Skeletal muscle satellite cell (primary cell): Measurements from ENCODE around the gene CPA1.

ENCODE experiments used
- H3K27me3 ChIP-seq: 2 replicates; pipeline ENCODE4 v1.7.0; 2013; ENCODE audit warnings: low read length; ENCODE audit not compliant: control insufficient read depth, insufficient read depth
- H3K36me3 ChIP-seq: 2 replicates; pipeline ENCODE4 v1.7.0; 2013; ENCODE audit warnings: mild to moderate bottlenecking, control low read depth, low read length; ENCODE audit not compliant: insufficient read depth
- H3K4me1 ChIP-seq: 2 replicates; pipeline ENCODE4 v1.7.0; 2013; ENCODE audit warnings: low read length; ENCODE audit not compliant: control insufficient read depth, insufficient read depth
- H3K4me2 ChIP-seq: 2 replicates; pipeline ENCODE4 v1.7.0; 2013; ENCODE audit warnings: mild to moderate bottlenecking, low read length
- H3K4me3 ChIP-seq: 2 replicates; pipeline ENCODE4 v1.7.0; 2013; ENCODE audit warnings: low read length
- H3K9ac ChIP-seq: 2 replicates; pipeline ENCODE4 v1.7.0; 2013; ENCODE audit warnings: mild to moderate bottlenecking, low read depth, low read length, moderate library complexity
- H3K9me3 ChIP-seq: replicated peaks from 2 replicates; pipeline ENCODE4 v1.7.0; 2013; ENCODE audit warnings: mild to moderate bottlenecking, control low read depth, low read length

Gene CPA1

DNA sequence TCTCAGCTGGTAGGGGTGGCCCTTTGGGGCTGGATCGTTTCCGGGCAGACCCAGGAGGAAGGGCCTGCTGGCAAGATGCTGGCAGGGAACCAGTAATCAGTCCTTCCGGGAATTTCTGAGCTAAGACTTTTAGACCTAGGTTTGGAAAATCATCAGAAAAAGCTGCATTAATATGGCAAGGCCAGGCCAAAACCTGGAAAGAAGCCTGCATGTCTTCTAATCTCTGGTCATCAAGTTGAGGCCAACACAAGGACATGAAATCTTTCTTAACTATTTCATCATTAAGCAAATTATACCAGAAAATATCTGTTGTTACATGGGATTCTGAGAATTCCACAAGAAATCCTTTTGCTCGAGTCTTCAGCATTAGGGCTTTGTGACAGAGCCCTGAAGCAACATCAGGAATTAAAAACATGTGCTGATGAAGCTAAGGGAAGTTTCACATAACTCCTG, 19.9 kb downstream of the CPA1 start:
- no peaks in the 10 kb centered on the region for H3K9me3 ChIP-seq
- H3K27me3 ChIP-seq: no peaks in the 10 kb centered on the region
- no peak overlapping the region for H3K9ac ChIP-seq
- no peak overlapping the region for H3K4me3 ChIP-seq
- H3K36me3 ChIP-seq: peaks cover 11% of the 10 kb centered on the region
- no peaks in the 10 kb centered on the region for H3K4me1 ChIP-seq
- no peak overlapping the region for H3K4me2 ChIP-seq

DNA sequence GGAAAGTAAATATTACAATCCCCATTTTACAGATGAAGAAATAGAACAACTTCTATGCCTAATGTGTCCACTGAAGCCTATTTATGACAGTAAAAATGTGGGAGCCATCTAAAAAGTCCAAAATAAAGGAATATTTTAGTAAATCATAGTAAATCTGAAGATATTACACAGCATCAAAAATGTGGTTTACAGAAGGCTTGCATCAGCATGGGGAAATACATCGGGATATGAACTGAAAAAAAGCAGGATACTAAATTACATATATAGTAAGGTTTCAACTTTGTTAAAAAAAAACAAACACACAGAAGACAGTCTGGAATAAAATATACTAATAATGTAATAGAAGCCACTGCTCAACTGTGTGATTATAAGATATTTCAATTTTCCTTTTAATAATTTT, 20.8 kb downstream of the CPA1 start:
- no peak overlapping the region for H3K4me2 ChIP-seq
- no peak overlapping the region for H3K4me3 ChIP-seq
- H3K36me3 ChIP-seq: peaks cover 11% of the 10 kb centered on the region
- H3K27me3 ChIP-seq: no peaks in the 10 kb centered on the region
- no peaks in the 10 kb centered on the region for H3K4me1 ChIP-seq
- H3K9ac ChIP-seq: no peak overlapping the region
- H3K9me3 ChIP-seq: no peaks in the 10 kb centered on the region

DNA sequence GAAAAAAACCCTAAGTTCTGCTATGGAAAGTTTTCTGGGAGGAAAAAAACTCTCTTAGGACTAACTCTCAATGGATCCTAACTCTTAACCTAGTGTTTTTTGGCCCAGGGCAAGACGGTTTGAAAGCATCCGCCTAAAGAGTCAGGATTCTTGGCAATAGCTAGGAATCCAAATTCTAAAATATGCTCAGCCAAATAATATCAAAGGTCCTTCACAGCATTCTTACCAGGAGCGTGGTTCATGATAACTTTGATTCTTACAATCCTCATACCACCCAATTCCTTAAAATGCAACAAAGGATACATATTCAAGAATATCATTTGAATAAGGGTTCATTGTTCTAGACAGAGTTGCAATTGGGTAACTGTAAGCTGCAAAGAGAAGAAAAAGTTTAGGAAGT, 21.3 kb downstream of the CPA1 start:
- H3K4me1 ChIP-seq: no peaks in the 10 kb centered on the region
- H3K36me3 ChIP-seq: peaks cover 11% of the 10 kb centered on the region
- no peak overlapping the region for H3K9ac ChIP-seq
- no peak overlapping the region for H3K4me3 ChIP-seq
- H3K27me3 ChIP-seq: no peaks in the 10 kb centered on the region
- H3K4me2 ChIP-seq: no peak overlapping the region
- no peaks in the 10 kb centered on the region for H3K9me3 ChIP-seq

DNA sequence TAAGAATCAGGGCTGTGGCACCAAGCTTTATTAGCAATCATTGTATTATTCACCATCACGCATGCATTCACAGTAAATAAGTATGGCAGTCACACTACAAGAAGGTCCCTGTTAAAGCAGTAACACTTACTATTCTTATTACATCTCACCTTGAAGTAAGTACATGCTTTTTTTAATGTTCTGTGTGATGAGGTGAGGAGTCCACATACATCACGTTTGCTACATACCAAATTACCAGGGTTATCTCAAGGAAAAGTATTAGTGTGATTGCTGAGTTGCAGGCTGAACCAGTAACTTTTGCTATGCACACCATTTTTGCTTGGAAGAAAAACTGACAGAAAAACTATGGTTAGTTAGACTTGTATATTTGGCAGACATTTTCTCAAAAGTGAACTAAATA, 24.7 kb downstream of the CPA1 start:
- Histone ChIP-seq H3K27me3 (no peaks in the 10 kb centered on the region), H3K9ac (no peak overlapping the region), H3K4me3 (no peak overlapping the region), H3K4me1 (no peaks in the 10 kb centered on the region), H3K9me3 (no peaks in the 10 kb centered on the region), H3K4me2 (no peak overlapping the region), H3K36me3 (peaks cover 8% of the 10 kb centered on the region)

DNA sequence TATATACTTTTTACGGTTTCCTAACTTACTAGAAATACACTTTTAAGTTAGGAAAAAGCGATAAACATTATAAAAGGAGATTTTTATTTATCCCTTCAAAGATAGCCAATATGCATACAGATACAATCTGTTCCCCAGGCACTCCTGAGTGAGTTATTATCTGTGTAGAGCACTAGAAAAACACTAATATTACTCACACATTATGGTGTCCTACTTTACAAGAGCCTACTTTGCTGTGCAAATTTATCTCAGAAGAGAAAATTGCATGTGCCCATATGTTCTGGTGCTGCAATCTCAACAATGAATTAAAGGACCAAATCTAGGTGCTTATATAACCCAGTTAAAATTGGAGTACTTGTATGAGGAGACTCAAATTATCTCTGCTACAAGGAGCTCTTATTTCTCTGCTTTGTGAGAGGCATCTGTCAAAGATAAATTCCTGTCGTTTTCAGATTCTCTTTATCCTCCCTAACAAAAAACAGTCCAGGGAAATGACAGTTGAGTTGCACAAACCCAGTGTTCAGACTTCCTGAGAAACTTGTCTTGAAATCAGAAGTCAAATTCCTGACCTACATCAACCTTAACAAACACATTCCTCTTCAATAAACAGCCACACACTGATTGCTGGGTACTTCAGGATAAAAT, 28.9 kb downstream of the CPA1 start:
- H3K36me3 ChIP-seq: no peaks in the 10 kb centered on the region
- no peak overlapping the region for H3K4me3 ChIP-seq
- H3K4me1 ChIP-seq: no peaks in the 10 kb centered on the region
- H3K4me2 ChIP-seq: no peak overlapping the region
- H3K27me3 ChIP-seq: no peaks in the 10 kb centered on the region
- H3K9ac ChIP-seq: no peak overlapping the region
- no peaks in the 10 kb centered on the region for H3K9me3 ChIP-seq

DNA sequence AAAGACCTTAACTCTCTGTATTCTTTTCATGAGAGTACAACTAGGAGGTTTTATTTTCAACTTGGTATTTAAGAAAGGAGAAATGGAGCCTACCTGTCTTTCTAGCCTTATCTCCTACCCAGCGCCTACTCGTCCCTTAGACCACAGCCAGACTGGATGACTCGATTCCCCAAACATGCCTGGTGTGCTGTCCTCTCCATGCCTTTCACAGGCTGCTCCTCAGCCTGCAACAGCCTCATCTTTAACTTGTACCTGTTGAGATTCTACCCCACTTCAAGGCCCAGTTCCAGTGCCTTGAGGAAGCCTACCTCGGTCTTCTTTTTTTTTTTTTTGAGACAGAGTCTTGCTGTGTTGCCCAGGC, 29.4 kb downstream of the CPA1 start:
- no peak overlapping the region for H3K4me2 ChIP-seq

DNA sequence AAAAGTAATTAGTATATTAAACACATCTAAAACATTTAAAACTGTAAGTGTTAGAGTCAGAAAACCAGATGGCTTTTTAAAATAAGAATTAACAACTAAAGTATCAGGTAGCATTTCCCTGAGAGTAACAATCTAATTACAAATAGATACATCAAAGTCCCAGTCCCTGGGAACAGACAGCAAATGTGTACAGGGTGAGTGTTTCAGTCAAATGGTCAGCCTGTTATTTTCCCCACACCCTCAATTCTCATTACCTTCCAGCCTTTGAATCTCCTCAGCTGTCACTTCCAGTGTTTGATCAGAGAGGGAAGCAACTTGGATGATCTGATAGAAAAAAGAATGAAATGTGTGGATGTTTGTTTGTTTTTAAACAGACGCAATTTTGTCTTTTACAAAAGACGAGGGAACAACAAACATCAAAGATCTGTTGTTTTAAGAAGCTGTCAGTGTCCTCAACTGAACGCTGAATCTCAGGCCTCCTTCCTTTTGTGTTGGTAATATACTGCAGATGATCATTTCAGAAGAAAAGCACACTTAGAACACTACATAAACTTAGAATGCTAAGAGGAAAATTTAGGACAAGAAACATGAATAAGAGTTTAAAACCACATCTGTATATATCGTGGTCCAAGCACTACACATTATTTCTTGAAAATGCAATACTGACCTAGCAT, 30.7 kb downstream of the CPA1 start:
- Histone ChIP-seq H3K4me1 (no peaks in the 10 kb centered on the region), H3K4me3 (no peak overlapping the region), H3K27me3 (no peaks in the 10 kb centered on the region), H3K4me2 (no peak overlapping the region), H3K9ac (no peak overlapping the region), H3K9me3 (no peaks in the 10 kb centered on the region), H3K36me3 (no peaks in the 10 kb centered on the region)

More for the DNA sequence above, 29.4 kb downstream of the CPA1 start:
- Histone ChIP-seq H3K4me3 (no peak overlapping the region), H3K9me3 (no peaks in the 10 kb centered on the region), H3K36me3 (no peaks in the 10 kb centered on the region), H3K27me3 (no peaks in the 10 kb centered on the region), H3K9ac (no peak overlapping the region), H3K4me1 (no peaks in the 10 kb centered on the region)

DNA sequence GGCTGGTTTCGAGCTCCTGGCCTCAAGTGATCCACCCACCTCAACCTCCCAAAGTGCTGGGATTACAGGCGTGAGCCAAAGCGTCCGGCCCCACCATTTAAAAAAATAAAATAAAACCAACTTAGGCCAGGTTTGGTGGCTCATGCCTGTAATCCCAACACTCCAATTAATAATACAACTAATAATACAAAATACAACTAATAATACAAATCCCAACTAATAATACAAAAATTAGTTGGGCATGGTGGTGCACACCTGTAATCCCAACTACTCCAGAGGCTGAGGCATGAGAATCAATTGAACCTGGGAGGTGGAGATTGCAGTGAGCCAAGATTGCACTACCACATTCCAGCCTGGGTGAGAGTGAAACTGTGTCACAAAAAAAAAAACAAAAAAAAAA, 32.9 kb downstream of the CPA1 start:
- Histone ChIP-seq H3K4me2 (no peak overlapping the region), H3K36me3 (no peaks in the 10 kb centered on the region), H3K9me3 (no peaks in the 10 kb centered on the region), H3K4me1 (no peaks in the 10 kb centered on the region), H3K4me3 (no peak overlapping the region), H3K27me3 (no peaks in the 10 kb centered on the region), H3K9ac (no peak overlapping the region)

DNA sequence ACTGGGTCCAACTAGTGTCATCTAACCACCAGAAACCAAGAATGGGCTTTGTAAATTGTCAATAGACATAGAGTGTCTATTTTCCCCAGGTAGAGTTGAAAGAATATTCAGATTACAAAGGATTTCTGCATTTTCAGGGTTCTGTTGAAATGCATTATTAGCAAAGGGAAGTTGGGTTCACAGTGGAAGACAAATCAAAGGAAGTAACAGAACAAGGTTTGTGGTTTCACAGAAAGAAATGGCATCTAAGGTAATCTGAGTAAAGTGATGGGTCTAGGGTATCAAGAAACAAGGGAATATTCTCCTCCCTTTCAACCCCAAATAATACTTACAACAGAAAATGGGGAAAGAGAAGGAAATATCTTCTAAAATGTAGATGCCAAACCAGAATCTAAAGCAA, 34.7 kb downstream of the CPA1 start:
- Histone ChIP-seq H3K4me3 (no peak overlapping the region), H3K9me3 (no peaks in the 10 kb centered on the region), H3K4me2 (no peak overlapping the region), H3K9ac (no peak overlapping the region), H3K36me3 (no peaks in the 10 kb centered on the region), H3K27me3 (no peaks in the 10 kb centered on the region), H3K4me1 (no peaks in the 10 kb centered on the region)

DNA sequence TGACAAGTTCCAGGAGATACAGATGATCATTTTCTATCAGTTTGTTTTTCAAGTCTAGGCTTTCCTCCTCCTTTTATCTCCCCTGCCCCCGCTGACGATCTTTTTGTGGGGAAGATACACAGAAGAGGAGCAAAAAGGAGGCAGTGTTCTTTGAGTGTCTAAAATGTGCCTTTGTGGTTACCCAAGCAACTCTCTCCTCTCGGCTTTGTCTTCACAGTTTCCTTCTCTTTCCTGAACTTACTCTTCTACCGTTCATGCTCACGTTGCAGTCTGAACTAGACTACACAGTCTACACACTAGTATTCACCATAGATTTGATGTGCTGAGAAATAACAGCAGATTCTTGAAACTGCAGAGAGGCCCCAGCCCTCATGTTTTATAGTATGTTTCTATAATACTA, 36.9 kb downstream of the CPA1 start:
- peaks cover 3% of the 10 kb centered on the region for H3K4me1 ChIP-seq
- no peak overlapping the region for H3K9ac ChIP-seq
- H3K27me3 ChIP-seq: no peaks in the 10 kb centered on the region
- H3K36me3 ChIP-seq: no peaks in the 10 kb centered on the region
- no peak overlapping the region for H3K4me3 ChIP-seq
- no peaks in the 10 kb centered on the region for H3K9me3 ChIP-seq
- no peak overlapping the region for H3K4me2 ChIP-seq

DNA sequence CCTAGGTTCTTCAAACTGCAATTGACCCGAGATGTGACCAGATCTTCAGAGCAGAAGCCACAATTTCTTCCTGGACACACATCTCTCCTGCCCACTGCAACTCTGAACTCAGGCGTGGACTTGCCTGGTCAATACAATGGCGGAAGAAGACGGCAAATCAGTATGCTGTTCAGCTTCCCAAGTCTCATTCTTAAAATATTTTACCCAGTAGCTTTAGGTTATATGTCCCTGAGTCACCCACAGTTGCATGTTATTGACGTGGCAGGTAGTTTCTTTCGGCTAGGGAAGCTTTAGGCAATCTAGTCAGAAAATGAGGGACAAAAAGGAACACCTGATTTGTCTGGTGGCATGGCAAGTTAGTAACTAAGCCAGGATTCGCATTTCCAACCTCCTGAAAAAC, 38.0 kb downstream of the CPA1 start:
- Histone ChIP-seq H3K9ac (no peak overlapping the region), H3K36me3 (no peaks in the 10 kb centered on the region), H3K27me3 (no peaks in the 10 kb centered on the region), H3K4me2 (no peak overlapping the region), H3K9me3 (no peaks in the 10 kb centered on the region), H3K4me1 (peaks cover 3% of the 10 kb centered on the region), H3K4me3 (no peak overlapping the region)

DNA sequence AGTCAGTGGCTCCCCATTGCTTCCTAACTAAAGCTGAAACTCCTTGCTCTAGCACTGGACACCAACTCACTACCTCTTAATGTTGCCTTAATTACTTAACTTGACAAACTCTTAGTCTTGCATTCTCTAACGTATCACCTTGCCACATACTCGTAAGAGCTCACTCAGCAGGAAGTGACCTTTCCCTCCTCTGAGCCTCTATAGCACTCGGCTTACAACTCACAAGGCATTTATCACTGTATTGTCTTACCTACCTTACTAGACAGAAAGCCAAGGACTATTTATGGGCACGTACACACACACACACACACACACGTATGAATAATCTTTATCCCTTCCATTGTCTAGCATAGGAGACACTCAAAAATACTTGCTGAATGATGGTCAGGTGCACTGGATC, 39.4 kb downstream of the CPA1 start:
- Histone ChIP-seq H3K4me2 (no peak overlapping the region), H3K36me3 (no peaks in the 10 kb centered on the region), H3K9me3 (no peaks in the 10 kb centered on the region), H3K4me1 (peaks cover 3% of the 10 kb centered on the region), H3K9ac (no peak overlapping the region), H3K27me3 (no peaks in the 10 kb centered on the region), H3K4me3 (no peak overlapping the region)
